ENCODE data around the gene HTR4. TPM values are rescaled to one million over a fixed set of nuclear protein-coding genes. Genes with fewer than 3 reads are reported as not detected.

The HTR4 gene
- polyA plus RNA-seq, 3 donors, result not detected

DNA sequence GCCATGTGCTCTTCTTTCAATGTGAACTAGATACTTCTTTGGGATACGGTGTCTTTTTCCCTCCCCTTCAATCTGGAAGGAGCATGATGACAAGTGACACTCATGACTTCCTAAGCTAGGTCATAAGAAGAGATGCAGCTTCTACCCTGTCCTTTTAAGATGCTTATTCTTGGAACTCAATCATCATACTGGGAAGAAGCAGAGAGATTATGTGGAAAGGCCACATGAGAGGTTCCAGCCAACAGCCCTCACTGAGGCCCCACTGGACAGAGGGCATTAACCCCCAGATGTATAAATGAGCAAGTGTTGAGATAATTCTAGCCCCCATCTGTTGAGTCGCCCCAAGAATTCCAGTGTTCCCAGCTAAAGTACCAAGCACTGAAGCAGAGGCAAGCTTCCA lies 29.3 kb upstream of the HTR4 start:
- Histone ChIP-seq H3K27me3 (ENCODE audit: control insufficient read depth in 2 of 2, insufficient read depth in 2 of 2, low read length in 2 of 2) (peaks cover 0 to 2% of the 10 kb centered on the region in 2 donors), H2AFZ (ENCODE audit: insufficient read depth, low read depth, low read length, poor library complexity, severe bottlenecking) (no peak overlapping the region), H3K4me2 (replicated peaks; ENCODE audit: extremely low read depth, low read length, poor library complexity, severe bottlenecking) (no peak overlapping the region), H3K4me1 (ENCODE audit: control insufficient read depth in 1 of 2, insufficient read depth in 2 of 2, low read length in 2 of 2) (no peaks in the 10 kb centered on the region), H3K27ac (ENCODE audit: low read depth in 1 of 2, low read length in 2 of 2) (no peak overlapping the region), H3K79me2 (ENCODE audit: insufficient read depth, low read length) (no peaks in the 10 kb centered on the region), H3K36me3 (replicated peaks in 1 of 2; ENCODE audit: control insufficient read depth in 1 of 2, insufficient read depth in 2 of 2, low read length in 2 of 2) (no peaks in the 10 kb centered on the region), H3K9ac (ENCODE audit: insufficient read depth, low read length, poor library complexity, severe bottlenecking) (no peak overlapping the region), H3K4me3 (replicated peaks in 1 of 3; ENCODE audit: low read depth in 2 of 3, low read length in 3 of 3) (no peak overlapping the region), H3K9me3 (replicated peaks in 1 of 2; ENCODE audit: control insufficient read depth in 1 of 2, insufficient read depth in 1 of 2, low read length in 2 of 2) (no peaks in the 10 kb centered on the region), H4K20me1 (ENCODE audit: insufficient read depth, low read length) (no peaks in the 10 kb centered on the region)
- H3K4me3 Mint-ChIP-seq, result no peak overlapping the region
- H3K9me3 Mint-ChIP-seq, result peaks cover 0 to 8% (median 2%) of the 10 kb centered on the region in 7 donors
- intact Hi-C loops (cut with micrococcal nuclease), result no loop called here
- WGBS (ENCODE audit: insufficient coverage), result no CpG with 5 or more reads among the region's 2 CpGs
- no peaks in the 10 kb centered on the region for H3K36me3 Mint-ChIP-seq
- H3K27me3 Mint-ChIP-seq (ENCODE audit: low read depth in 3 of 3), result peaks cover 0 to 7% (median 0%) of the 10 kb centered on the region in 3 donors
- H3K4me1 Mint-ChIP-seq, result no peaks in the 10 kb centered on the region
- no peak for DNase-seq
- TF ChIP-seq, protein P1, sequence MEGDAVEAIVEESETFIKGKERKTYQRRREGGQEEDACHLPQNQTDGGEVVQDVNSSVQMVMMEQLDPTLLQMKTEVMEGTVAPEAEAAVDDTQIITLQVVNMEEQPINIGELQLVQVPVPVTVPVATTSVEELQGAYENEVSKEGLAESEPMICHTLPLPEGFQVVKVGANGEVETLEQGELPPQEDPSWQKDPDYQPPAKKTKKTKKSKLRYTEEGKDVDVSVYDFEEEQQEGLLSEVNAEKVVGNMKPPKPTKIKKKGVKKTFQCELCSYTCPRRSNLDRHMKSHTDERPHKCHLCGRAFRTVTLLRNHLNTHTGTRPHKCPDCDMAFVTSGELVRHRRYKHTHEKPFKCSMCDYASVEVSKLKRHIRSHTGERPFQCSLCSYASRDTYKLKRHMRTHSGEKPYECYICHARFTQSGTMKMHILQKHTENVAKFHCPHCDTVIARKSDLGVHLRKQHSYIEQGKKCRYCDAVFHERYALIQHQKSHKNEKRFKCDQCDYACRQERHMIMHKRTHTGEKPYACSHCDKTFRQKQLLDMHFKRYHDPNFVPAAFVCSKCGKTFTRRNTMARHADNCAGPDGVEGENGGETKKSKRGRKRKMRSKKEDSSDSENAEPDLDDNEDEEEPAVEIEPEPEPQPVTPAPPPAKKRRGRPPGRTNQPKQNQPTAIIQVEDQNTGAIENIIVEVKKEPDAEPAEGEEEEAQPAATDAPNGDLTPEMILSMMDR (IDR thresholded peaks at IDR 0.05), result no peak
- no peak overlapping the region for H3K27ac Mint-ChIP-seq

DNA sequence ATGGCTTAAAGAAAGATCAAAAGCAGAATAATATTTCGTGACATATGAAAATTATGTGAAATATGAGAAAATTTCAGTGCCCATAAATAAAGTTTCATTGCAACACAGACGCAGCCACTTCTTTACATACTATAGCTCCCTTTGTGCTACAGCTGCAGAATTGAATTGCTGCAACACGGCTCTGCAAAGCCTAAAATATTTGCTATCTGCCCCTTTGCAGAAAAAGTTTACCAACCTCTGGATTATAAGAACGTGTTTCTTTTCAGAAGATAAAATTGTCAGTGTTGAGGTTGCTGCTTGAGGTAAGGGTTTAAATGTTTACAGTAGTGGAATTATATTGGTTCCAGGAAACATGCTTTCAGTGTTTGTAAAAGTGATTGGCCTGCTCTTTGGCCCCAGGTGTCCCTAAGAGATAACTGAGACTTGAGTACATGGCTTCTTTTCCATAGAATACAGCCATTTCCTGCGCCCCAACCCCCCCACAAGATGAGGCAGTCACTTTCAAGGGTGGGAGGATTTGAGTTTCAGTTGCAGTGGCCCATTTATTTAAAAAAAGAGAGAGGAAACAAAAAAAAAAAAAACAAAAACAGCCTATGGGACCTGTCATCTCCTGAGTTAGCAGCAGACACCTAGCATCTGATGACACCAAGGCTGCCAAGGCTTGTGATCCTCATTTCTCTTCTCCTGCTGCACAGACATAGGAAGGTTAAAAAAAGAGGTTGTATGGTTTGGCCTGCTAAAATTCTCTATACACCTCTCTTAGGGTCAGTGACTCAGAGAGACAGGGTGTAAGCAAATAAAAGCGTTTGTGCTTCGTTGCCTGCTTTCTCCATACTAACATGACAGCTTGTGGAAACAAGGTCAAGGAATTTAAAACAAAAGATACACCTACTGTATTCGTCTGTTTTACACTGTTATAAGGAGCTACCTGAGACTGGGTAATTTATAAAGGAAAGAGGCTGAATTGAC lies 28.0 kb upstream of the HTR4 start:
- Histone ChIP-seq H4K20me1 (ENCODE audit: insufficient read depth, low read length) (no peaks in the 10 kb centered on the region), H3K79me2 (ENCODE audit: insufficient read depth, low read length) (no peaks in the 10 kb centered on the region), H3K27ac (ENCODE audit: low read depth in 1 of 2, low read length in 2 of 2) (no peak overlapping the region), H3K9ac (ENCODE audit: insufficient read depth, low read length, poor library complexity, severe bottlenecking) (no peak overlapping the region), H3K4me1 (ENCODE audit: control insufficient read depth in 1 of 2, insufficient read depth in 2 of 2, low read length in 2 of 2) (no peaks in the 10 kb centered on the region), H3K4me2 (replicated peaks; ENCODE audit: extremely low read depth, low read length, poor library complexity, severe bottlenecking) (no peak overlapping the region), H2AFZ (ENCODE audit: insufficient read depth, low read depth, low read length, poor library complexity, severe bottlenecking) (no peak overlapping the region), H3K36me3 (replicated peaks in 1 of 2; ENCODE audit: control insufficient read depth in 1 of 2, insufficient read depth in 2 of 2, low read length in 2 of 2) (no peaks in the 10 kb centered on the region), H3K27me3 (ENCODE audit: control insufficient read depth in 2 of 2, insufficient read depth in 2 of 2, low read length in 2 of 2) (peaks cover 0 to 2% of the 10 kb centered on the region in 2 donors), H3K9me3 (replicated peaks in 1 of 2; ENCODE audit: control insufficient read depth in 1 of 2, insufficient read depth in 1 of 2, low read length in 2 of 2) (no peaks in the 10 kb centered on the region), H3K4me3 (replicated peaks in 1 of 3; ENCODE audit: low read depth in 2 of 3, low read length in 3 of 3) (no peak overlapping the region)
- Mint-ChIP-seq H3K4me3 (no peak overlapping the region), H3K36me3 (no peaks in the 10 kb centered on the region), H3K27me3 (ENCODE audit: low read depth in 3 of 3) (peaks cover 0 to 7% (median 0%) of the 10 kb centered on the region in 3 donors), H3K27ac (no peak overlapping the region), H3K9me3 (peaks cover 0 to 3% (median 0%) of the 10 kb centered on the region in 7 donors), H3K4me1 (no peaks in the 10 kb centered on the region)
- TF ChIP-seq, protein P1 (IDR thresholded peaks at IDR 0.05), result no peak
- intact Hi-C loops (cut with micrococcal nuclease), result no loop called here
- DNase-seq, result no peak
- 57% methylated on average over 1 of the region's 8 CpGs for WGBS (ENCODE audit: insufficient coverage)
